H1 (cell line): ENCODE measurements around the gene HDAC8. TPM values are rescaled to one million over a fixed set of nuclear protein-coding genes. Genes with fewer than 3 reads are reported as not detected.

ENCODE experiments used
- CTCF ChIA-PET: fragments of 300-600 bp; sonication (Branson Sonifier 250); formaldehyde crosslinking; loops from one replicate; lab custom pipeline; 2021; ENCODE audit not compliant: partially characterized antibody; lab: Charles Lee
- POLR2A ChIA-PET: fragments of 300-600 bp; sonication (Branson Sonifier 250); formaldehyde crosslinking; loops from one replicate; lab custom pipeline; 2021; ENCODE audit warnings: inconsistent platforms; ENCODE audit not compliant: partially characterized antibody; lab: Charles Lee
- DNase-seq, 2 experiments: peaks; one replicate each; pipeline versions ENCODE4 v3.0.0 to v3.0.0-alpha.2; 2010 to 2022; ENCODE audit warnings: low spot score in 2 of 2, low read depth in 1 of 2, mixed read lengths in 1 of 2
- FAIRE-seq: peaks from 2 replicates; lab custom pipeline; 2011; peaks lifted over from hg19 to GRCh38; lab: Jason Lieb, UNC
- H2AFZ ChIP-seq: 2 replicates; pipeline ENCODE4 v1.8.1; 2012; ENCODE audit warnings: low read length, inconsistent platforms
- H2AK5ac ChIP-seq: 2 replicates; pipeline ENCODE4 v1.6.1; 2013; ENCODE audit warnings: low read depth, low read length
- H2BK120ac ChIP-seq: replicated peaks from 2 replicates; pipeline ENCODE3; 2013; ENCODE audit warnings: low read depth, low read length, inconsistent platforms
- H2BK12ac ChIP-seq: 2 replicates; pipeline ENCODE4 v1.6.1; 2013; ENCODE audit warnings: low read depth, low read length
- H2BK15ac ChIP-seq: 2 replicates; pipeline ENCODE4 v1.6.1; 2013; ENCODE audit warnings: low read length
- H2BK20ac ChIP-seq: 2 replicates; pipeline ENCODE4 v1.6.1; 2013; ENCODE audit warnings: low read length
- H2BK5ac ChIP-seq: 2 replicates; pipeline ENCODE4 v1.6.1; 2013; ENCODE audit warnings: low read depth, low read length
- H3K14ac ChIP-seq: 2 replicates; pipeline ENCODE4 v1.6.1; 2013; ENCODE audit warnings: inconsistent platforms; ENCODE audit not compliant: insufficient read length
- H3K18ac ChIP-seq: 2 replicates; pipeline ENCODE4 v1.6.1; 2013; ENCODE audit warnings: low read length; ENCODE audit errors: extremely low read depth
- H3K23ac ChIP-seq: 2 replicates; pipeline ENCODE4 v1.6.1; 2013; ENCODE audit warnings: inconsistent platforms; ENCODE audit not compliant: insufficient read length
- H3K23me2 ChIP-seq: 2 replicates; pipeline ENCODE4 v1.6.1; 2013; ENCODE audit warnings: low read depth, low read length
- H3K27ac ChIP-seq: 2 replicates; pipeline ENCODE4 v1.6.1; 2011; ENCODE audit warnings: low read depth, low read length, inconsistent platforms
- H3K27me3 ChIP-seq, 4 experiments: replicated peaks in 1 of 4; 1 replicate in 1 of 4; 2 replicates in 3 of 4; pipeline versions ENCODE4 v1.6.1 to v1.8.1; 2011 to 2013; ENCODE audit warnings: low read length in 3 of 4, mild to moderate bottlenecking in 3 of 4, inconsistent platforms in 2 of 4, mixed read lengths in 2 of 4, moderate library complexity in 1 of 4; ENCODE audit not compliant: control insufficient read depth in 3 of 4, insufficient read depth in 3 of 4; ENCODE audit errors: extremely low read depth in 1 of 4
- H3K36me3 ChIP-seq, 4 experiments: 2 replicates each; pipeline versions ENCODE4 v1.6.1 to v1.8.1; 2011 to 2013; ENCODE audit warnings: mild to moderate bottlenecking in 4 of 4, low read length in 3 of 4, moderate library complexity in 2 of 4, control low read depth in 1 of 4, inconsistent platforms in 1 of 4; ENCODE audit not compliant: insufficient read depth in 4 of 4, control insufficient read depth in 2 of 4
- H3K4ac ChIP-seq: replicated peaks from 2 replicates; pipeline ENCODE3; 2013; ENCODE audit warnings: low read length, low read depth, mixed read lengths, inconsistent platforms; ENCODE audit not compliant: insufficient read length
- H3K4me1 ChIP-seq, 4 experiments: replicated peaks in 1 of 4; 1 replicate in 1 of 4; 2 replicates in 3 of 4; pipeline versions ENCODE4 v1.6.1 to v1.8.1; 2011 to 2013; ENCODE audit warnings: low read length in 3 of 4, inconsistent platforms in 2 of 4, mixed read lengths in 1 of 4; ENCODE audit not compliant: insufficient read depth in 4 of 4, control insufficient read depth in 3 of 4
- H3K4me2 ChIP-seq, 2 experiments: 2 replicates each; pipeline versions ENCODE4 v1.6.1 to v1.8.1; 2011 to 2013; ENCODE audit warnings: low read depth in 2 of 2, low read length in 2 of 2, control low read depth in 1 of 2, inconsistent platforms in 1 of 2, mild to moderate bottlenecking in 1 of 2; ENCODE audit not compliant: insufficient read depth in 1 of 2
- H3K4me3 ChIP-seq, 4 experiments: fragments of 200-600, 300-600 bp in 1 of 4; sonication (generic), shearing (Covaris generic), sonication (Bioruptor Twin) in 1 of 4; 2 replicates each; pipeline versions ENCODE4 v1.5.1 to v1.8.1; 2011 to 2016; ENCODE audit warnings: low read length in 4 of 4, low read depth in 3 of 4, control low read depth in 2 of 4, inconsistent platforms in 2 of 4, mild to moderate bottlenecking in 2 of 4, mixed read lengths in 1 of 4, moderate library complexity in 1 of 4; ENCODE audit not compliant: insufficient read depth in 2 of 4; ENCODE audit errors: extremely low read depth in 1 of 4
- H3K56ac ChIP-seq: replicated peaks from 2 replicates; pipeline ENCODE3; 2013; ENCODE audit warnings: low read depth, mild to moderate bottlenecking, mixed read lengths, low read length, inconsistent platforms; ENCODE audit not compliant: insufficient read length
- H3K79me1 ChIP-seq: 2 replicates; pipeline ENCODE4 v1.6.1; 2013; ENCODE audit warnings: low read depth, low read length, control low read depth
- H3K79me2 ChIP-seq, 2 experiments: 2 replicates each; pipeline versions ENCODE4 v1.6.1 to v1.8.1; 2012 to 2013; ENCODE audit warnings: low read length in 2 of 2, mild to moderate bottlenecking in 2 of 2, inconsistent platforms in 1 of 2; ENCODE audit not compliant: insufficient read depth in 2 of 2, control insufficient read depth in 1 of 2
- H3K9ac ChIP-seq, 4 experiments: replicated peaks in 1 of 4; 1 replicate in 1 of 4; 2 replicates in 3 of 4; pipeline versions ENCODE4 v1.6.1 to v1.8.1; 2011 to 2013; ENCODE audit warnings: low read depth in 3 of 4, low read length in 3 of 4, control low read depth in 2 of 4, mild to moderate bottlenecking in 2 of 4, moderate library complexity in 2 of 4, inconsistent platforms in 1 of 4; ENCODE audit errors: extremely low read depth in 1 of 4
- H3K9me3 ChIP-seq, 2 experiments: 2 replicates each; pipeline versions ENCODE4 v1.6.1 to v1.8.1; 2012 to 2013; ENCODE audit warnings: mild to moderate bottlenecking in 2 of 2, moderate library complexity in 2 of 2, control low read depth in 1 of 2, inconsistent platforms in 1 of 2, low read depth in 1 of 2, low read length in 1 of 2, mixed read lengths in 1 of 2; ENCODE audit not compliant: insufficient read depth in 2 of 2
- H4K20me1 ChIP-seq, 2 experiments: replicated peaks in 1 of 2; 2 replicates each; pipeline versions ENCODE3 to v1.8.1; 2011 to 2013; ENCODE audit warnings: inconsistent platforms in 2 of 2, low read length in 2 of 2, mild to moderate bottlenecking in 1 of 2; ENCODE audit not compliant: insufficient read depth in 2 of 2, control insufficient read depth in 1 of 2
- H4K5ac ChIP-seq: 2 replicates; pipeline ENCODE4 v1.6.1; 2013; ENCODE audit warnings: low read length, low read depth, mixed read lengths, inconsistent platforms; ENCODE audit not compliant: insufficient read length
- H4K8ac ChIP-seq: 2 replicates; pipeline ENCODE4 v1.8.0; 2013; ENCODE audit warnings: mild to moderate bottlenecking, moderate library complexity, low read length, inconsistent platforms; ENCODE audit not compliant: insufficient read depth; ENCODE audit errors: extremely low read depth
- H4K91ac ChIP-seq: replicated peaks from 2 replicates; pipeline ENCODE3; 2013; ENCODE audit warnings: low read length, mixed read lengths, inconsistent platforms; ENCODE audit not compliant: insufficient read length
- BACH1 ChIP-seq: IDR thresholded peaks from 2 replicates; pipeline ENCODE4 v1.6.1; 2012; ENCODE audit warnings: low read length, improper control_type of control experiment
- POLR2A ChIP-seq, 2 experiments: IDR thresholded peaks; 1 replicate in 1 of 2; 2 replicates in 1 of 2; pipeline ENCODE4 v1.6.1; 2011; ENCODE audit warnings: low read depth in 2 of 2, low read length in 2 of 2, mild to moderate bottlenecking in 2 of 2; ENCODE audit errors: control extremely low read depth in 1 of 2
- RFX5 ChIP-seq: IDR thresholded peaks from 2 replicates; pipeline ENCODE4 v1.6.1; 2011; ENCODE audit warnings: low read depth, low read length, improper control_type of control experiment, borderline replicate concordance
- RXRA ChIP-seq: IDR thresholded peaks from 2 replicates; pipeline ENCODE4 v1.6.1; 2011; ENCODE audit warnings: low read depth, mild to moderate bottlenecking, low read length, moderate library complexity; ENCODE audit not compliant: insufficient read depth
- SIN3A ChIP-seq, 2 experiments: IDR thresholded peaks in 1 of 2; conservative IDR thresholded peaks in 1 of 2; 2 replicates each; pipeline ENCODE4 v1.6.1; 2011 to 2012; ENCODE audit warnings: low read length in 2 of 2, improper control_type of control experiment in 1 of 2, low read depth in 1 of 2, mild to moderate bottlenecking in 1 of 2
- SIRT6 ChIP-seq: IDR thresholded peaks from one replicate; pipeline ENCODE4 v1.7.1; 2012; ENCODE audit warnings: low read length, inconsistent platforms
- TAF7 ChIP-seq: optimal IDR thresholded peaks from 2 replicates; pipeline ENCODE3; 2011; ENCODE audit warnings: low read depth, mild to moderate bottlenecking, inconsistent platforms, low read length, moderate library complexity, borderline replicate concordance
- WGBS, 2 experiments: shearing (Covaris generic) in 1 of 2; methylation state at CpG; one replicate each; pipeline versions ENCODE4 v1.1.6 to v1.1.7; 2013 to 2015; ENCODE audit warnings: low lambda C conversion rate in 2 of 2, mixed read lengths in 2 of 2, inconsistent platforms in 1 of 2, low coverage in 1 of 2, missing lambda C conversion rate in 1 of 2; ENCODE audit not compliant: insufficient replicate concordance in 2 of 2, insufficient coverage in 1 of 2, insufficient read length in 1 of 2; ENCODE audit errors: extremely low coverage in 1 of 2, missing lambda C conversion rate in 1 of 2; 5-methylcytosine and 5-hydroxymethylcytosine counted together
- polyA plus RNA-seq, 7 experiments: library from polyadenylated mRNA; depleted of rRNA in 3 of 7; stranded (reverse) in 5 of 7; unstranded in 2 of 7; fragments of >200 nt in 5 of 7; fragments of 200-250 nt in 2 of 7; gene quantifications; 1 replicate in 5 of 7; 2 replicates in 1 of 7; 4 replicates in 1 of 7; pipeline versions ENCODE4 v1.2.1 to v1.2.3, GENCODE V29; 2011 to 2013; ENCODE audit warnings: missing spikeins in 2 of 7, mixed read lengths in 2 of 7
- total RNA-seq: library from RNA; stranded (reverse); fragmentation: NEBNext Ultra II Directional; extraction: Animal tissue kit (Norgen Biotek cat#: 25700); gene quantifications from 2 replicates; pipeline ENCODE4 v1.2.1, GENCODE V29; 2021
- TF ChIP-seq, protein P1 (sequence below): IDR thresholded peaks from 2 replicates; pipeline ENCODE4 v1.6.1; 2012; ENCODE audit warnings: inconsistent platforms

The HDAC8 gene
- total and polyA plus RNA-seq, 2 of the 8 experiments (the other 6 are each of a cell fraction or from before 2014, with no cell fraction given) = 9.7 to 20.3 TPM

DNA sequence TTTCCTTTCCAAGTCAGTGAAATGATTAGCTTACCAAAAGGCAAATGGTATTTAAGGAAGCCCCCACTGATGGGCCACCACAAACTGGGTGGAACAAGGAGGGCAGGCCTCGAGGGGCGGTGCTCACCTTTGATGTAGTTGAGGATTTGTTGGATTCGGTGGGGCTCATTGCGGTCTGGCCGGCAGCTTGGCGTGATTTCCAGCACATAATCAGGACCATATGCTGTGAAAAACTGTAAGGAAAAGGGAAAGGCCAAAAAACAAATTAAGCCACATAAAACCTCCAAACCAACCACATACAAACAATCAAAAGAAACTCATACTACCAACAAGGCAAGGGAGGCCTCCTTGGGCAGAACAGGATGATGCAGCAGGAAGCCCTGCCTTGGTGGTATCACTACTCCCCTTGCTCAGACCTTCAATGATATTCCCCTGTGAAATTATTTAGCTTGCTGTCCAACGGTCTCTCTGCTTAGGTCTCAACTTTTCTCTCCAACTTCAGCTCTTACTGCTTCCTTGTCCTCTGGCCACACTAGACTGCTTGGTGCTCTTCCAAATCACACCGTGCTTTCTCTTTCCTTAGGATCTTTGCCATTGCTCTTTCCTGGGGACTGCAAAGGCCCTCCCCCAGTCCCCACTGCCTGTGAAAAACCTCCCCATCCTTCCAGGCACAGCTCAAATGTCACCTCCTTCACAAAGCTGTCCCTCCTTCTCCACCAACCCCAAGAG is 220.9 kb downstream of the HDAC8 start:
- Histone ChIP-seq H2BK15ac (no peak overlapping the region), H3K4ac (no peak overlapping the region), H3K18ac (no peak overlapping the region), H2BK5ac (no peak overlapping the region), H2AFZ (no peak overlapping the region), H4K91ac (no peak overlapping the region), H3K79me2 (no peaks in the 10 kb centered on the region), H3K79me1 (no peaks in the 10 kb centered on the region), H3K4me3 (no peak overlapping the region), H4K20me1 (peaks cover 0 to 1% of the 10 kb centered on the region in 2 experiments), H2BK120ac (no peak overlapping the region), H3K4me1 (no peaks in the 10 kb centered on the region; a peak in 1 of 7 replicates), H3K27me3 (no peaks in the 10 kb centered on the region), H3K27ac (no peak overlapping the region), H3K9me3 (no peaks in the 10 kb centered on the region), H3K9ac (no peak overlapping the region), H2BK12ac (no peak overlapping the region), H4K8ac (no peak overlapping the region), H2AK5ac (no peak overlapping the region), H3K23me2 (no peaks in the 10 kb centered on the region), H3K36me3 (no peaks in the 10 kb centered on the region; a peak in 1 of 8 replicates), H2BK20ac (no peak overlapping the region), H3K14ac (no peak overlapping the region), H4K5ac (no peak overlapping the region), H3K23ac (no peak overlapping the region), H3K4me2 (no peak overlapping the region), H3K56ac (no peak overlapping the region)
- CTCF ChIA-PET = interaction anchor here (1.5 kb wide), 1 partner anchor 36 kb away, joined by 4 read pairs; no protein-coding TSS in a partner anchor
- FAIRE-seq = no peak
- POLR2A ChIA-PET = interaction anchor here (0.6 kb wide), 1 partner anchor 8 kb away, joined by 3 read pairs; no protein-coding TSS in a partner anchor
- WGBS, 2 experiments = 89% methylated on average over 8 of the region's 8 CpGs; no CpG with 5 or more reads in 1 of the 2 experiments
- DNase-seq = no peak
- TF ChIP-seq SIRT6 = no peak
- no peak for TF ChIP-seq TAF7
- TF ChIP-seq POLR2A (IDR thresholded peaks at IDR 0.05; ENCODE audit: control extremely low read depth in 1 of 2, low read depth in 2 of 2, low read length in 2 of 2) = no peak
- TF ChIP-seq BACH1 = no peak
- TF ChIP-seq, protein P1, sequence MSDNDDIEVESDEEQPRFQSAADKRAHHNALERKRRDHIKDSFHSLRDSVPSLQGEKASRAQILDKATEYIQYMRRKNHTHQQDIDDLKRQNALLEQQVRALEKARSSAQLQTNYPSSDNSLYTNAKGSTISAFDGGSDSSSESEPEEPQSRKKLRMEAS = no peak
- no peak for TF ChIP-seq RXRA
- TF ChIP-seq SIN3A (conservative IDR thresholded peaks at IDR 0.05 in 1 of 2, IDR thresholded peaks at IDR 0.05 in 1 of 2; ENCODE audit: low read depth in 1 of 2, low read length in 2 of 2) = no peak
- no peak for TF ChIP-seq RFX5
